GM21381 (cell line): ENCODE data around the gene LRRC37B.
A peak's percentile ranks its signal among the peaks of the same experiment; 100 is the strongest.
"Not testable (repeated sequence)": the region's sequence is repeated elsewhere in the genome, so short reads cannot be mapped to it uniquely, and the experiment has no call there.

Experiments
- ATAC-seq: cut with Tn5 transposase; IDR thresholded peaks from one replicate; pipeline ENCODE4 v1.9.1; 2021; ENCODE audit warnings: mild to moderate bottlenecking, moderate library complexity; ENCODE audit not compliant: unreplicated experiment

The LRRC37B gene

GRCh38 chr17:32006957-32007462, at the start of gene LRRC37B:
TSS of gene LRRC37B (plus strand) at chr17:32007383. CDS start at chr17:32021393, 14,010 bp downstream.
- ATAC-seq, result peak; percentile 78

GRCh38 chr17:31964131-31964530, 43.1 kb upstream of the LRRC37B start:
- ATAC-seq, result not testable (repeated sequence)

- no peak for ATAC-seq
Measured at GRCh38 chr17:31967648-31968047, 39.5 kb upstream of the LRRC37B start.

- not testable (repeated sequence) for ATAC-seq
Measured at GRCh38 chr17:31970416-31970815, 36.8 kb upstream of the LRRC37B start.

GRCh38 chr17:31974269-31975071, 32.7 kb upstream of the LRRC37B start:
- ATAC-seq, result not testable (repeated sequence)

- ATAC-seq, result not testable (repeated sequence)
Measured at GRCh38 chr17:31975391-31975790, 31.8 kb upstream of the LRRC37B start.

GRCh38 chr17:31991821-31992220, 15.4 kb upstream of the LRRC37B start:
- not testable (repeated sequence) for ATAC-seq

- no peak for ATAC-seq
Measured at GRCh38 chr17:31997005-31997404, 10.2 kb upstream of the LRRC37B start.

- ATAC-seq, result peak; percentile 34
Measured at GRCh38 chr17:32007463-32008298, 498 bp downstream of the LRRC37B start.

- ATAC-seq, result no peak
Measured at GRCh38 chr17:32009262-32009542, 2.0 kb downstream of the LRRC37B start.

GRCh38 chr17:32010114-32010513, 2.9 kb downstream of the LRRC37B start:
- no peak for ATAC-seq

- no peak for ATAC-seq
Measured at GRCh38 chr17:32015245-32016013, 8.2 kb downstream of the LRRC37B start.

- no peak for ATAC-seq
Measured at GRCh38 chr17:32016231-32016630, 9.0 kb downstream of the LRRC37B start.

- ATAC-seq, result no peak
Measured at GRCh38 chr17:32019228-32019627, 12.0 kb downstream of the LRRC37B start.

- ATAC-seq, result no peak
Measured at GRCh38 chr17:32020943-32021614, 13.9 kb downstream of the LRRC37B start.

- no peak for ATAC-seq
Measured at GRCh38 chr17:32021615-32021955, 14.4 kb downstream of the LRRC37B start.

- ATAC-seq, result not testable (repeated sequence)
Measured at GRCh38 chr17:32022554-32022953, 15.4 kb downstream of the LRRC37B start.

- not testable (repeated sequence) for ATAC-seq
Measured at GRCh38 chr17:32027271-32027670, 20.1 kb downstream of the LRRC37B start.

GRCh38 chr17:32033223-32033622, 26.0 kb downstream of the LRRC37B start:
- no peak for ATAC-seq

GRCh38 chr17:32033812-32034211, 26.6 kb downstream of the LRRC37B start:
- ATAC-seq, result not testable (repeated sequence)

GRCh38 chr17:32040246-32040645, 33.1 kb downstream of the LRRC37B start:
- ATAC-seq, result not testable (repeated sequence)
